ENCODE results near the gene SPTB.

The SPTB gene

Small RNA genes within 50 kb of the gene (small RNA-seq; reads per million reads assigned to genes)
- 0 reads per million in 2 experiments for gene RPPH1-2P
